ENCODE data around the gene AKT2. TPM values are rescaled to one million over a fixed set of nuclear protein-coding genes. Genes with fewer than 3 reads are reported as not detected.

The AKT2 gene
- total RNA-seq, 2 donors from 2014 or later, result 190 to 208 TPM

DNA sequence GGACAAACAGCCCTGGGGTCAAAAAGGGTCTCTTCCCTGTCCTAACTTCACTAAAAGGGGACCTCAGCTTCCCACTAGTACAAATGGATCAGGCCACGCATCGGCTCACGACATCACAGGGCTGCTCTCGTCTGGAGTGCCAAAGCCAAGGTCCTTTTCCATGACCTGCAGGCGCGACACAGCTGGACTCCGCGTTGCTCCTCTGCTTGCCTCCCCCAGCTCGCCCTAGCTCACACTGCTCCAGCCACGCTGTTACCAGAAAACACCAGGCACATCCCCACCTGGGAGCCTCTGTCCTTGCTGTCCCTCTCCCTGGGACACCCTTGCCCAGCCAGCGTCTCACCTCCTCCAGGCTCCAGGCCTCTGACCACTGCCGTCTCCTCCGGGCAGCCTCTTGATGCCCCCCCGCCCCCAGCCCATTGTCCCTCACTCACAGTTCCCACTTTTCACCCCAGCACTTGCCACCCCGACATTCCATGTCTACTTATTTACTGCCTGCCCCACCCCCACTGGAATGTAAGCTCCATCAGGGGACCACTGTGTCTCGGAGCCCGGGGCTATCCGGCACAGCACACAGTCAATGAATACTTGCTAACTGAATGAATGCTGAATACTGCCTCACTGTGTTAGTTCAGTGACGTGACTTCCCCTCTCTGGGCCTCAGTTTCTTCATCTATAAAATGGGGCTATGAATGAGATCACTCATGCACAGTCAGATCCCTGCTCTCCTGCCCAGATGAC, 20.7 kb downstream of the AKT2 start:
- no peak overlapping the region for H3K9ac ChIP-seq (ENCODE audit: extremely low read depth, low read length, poor library complexity, severe bottlenecking)
- DNase-seq, result no peak
- no peaks in the 10 kb centered on the region for H3K9me3 Mint-ChIP-seq
- H3K4me1 Mint-ChIP-seq, result peaks cover 15% of the 10 kb centered on the region
- 86 to 94% methylated on average over 11 to 19 of the region's 19 CpGs for WGBS, 2 experiments (ENCODE audit: insufficient coverage in 1 of 2, insufficient read length in 1 of 2)
- peaks cover 41% of the 10 kb centered on the region for H3K36me3 ChIP-seq (ENCODE audit: control insufficient read depth, insufficient read depth, low read length)
- no peaks in the 10 kb centered on the region for H3K4me1 ChIP-seq (ENCODE audit: control insufficient read depth, insufficient read depth, low read length)
- H3K27ac Mint-ChIP-seq, result peak overlapping the region; percentile 77
- no peaks in the 10 kb centered on the region for H3K9me3 ChIP-seq (ENCODE audit: control insufficient read depth, low read length)
- H3K4me3 ChIP-seq (ENCODE audit: low read length), result no peak overlapping the region
- H3K27ac ChIP-seq (ENCODE audit: low read depth, low read length), result peak overlapping the region; percentile 22
- no peak overlapping the region for H3K4me3 Mint-ChIP-seq
- H3K27me3 Mint-ChIP-seq (ENCODE audit: insufficient read depth), result no peaks in the 10 kb centered on the region
- H3K36me3 Mint-ChIP-seq (ENCODE audit: low read depth), result peaks cover 52% of the 10 kb centered on the region
- no peak for TF ChIP-seq CTCF (conservative IDR thresholded peaks at IDR 0.05)
- no peaks in the 10 kb centered on the region for H3K27me3 ChIP-seq (ENCODE audit: control insufficient read depth, insufficient read depth, low read length, poor library complexity, severe bottlenecking)

- H3K27me3 ChIP-seq (ENCODE audit: control insufficient read depth, insufficient read depth, low read length, poor library complexity, severe bottlenecking), result no peaks in the 10 kb centered on the region
- H3K36me3 ChIP-seq (ENCODE audit: control insufficient read depth, insufficient read depth, low read length), result peaks cover 35% of the 10 kb centered on the region
- no peak overlapping the region for H3K4me3 ChIP-seq (ENCODE audit: low read length)
- peaks cover 50% of the 10 kb centered on the region for H3K36me3 Mint-ChIP-seq (ENCODE audit: low read depth)
- H3K9me3 ChIP-seq (ENCODE audit: control insufficient read depth, low read length), result no peaks in the 10 kb centered on the region
- 94% methylated on average over 19 to 24 of the region's 24 CpGs for WGBS, 2 experiments (ENCODE audit: insufficient coverage in 1 of 2, insufficient read length in 1 of 2)
- peaks cover 13% of the 10 kb centered on the region for H3K4me1 Mint-ChIP-seq
- H3K9ac ChIP-seq (ENCODE audit: extremely low read depth, low read length, poor library complexity, severe bottlenecking), result no peak overlapping the region
- H3K4me3 Mint-ChIP-seq, result no peak overlapping the region
- H3K27ac Mint-ChIP-seq, result no peak overlapping the region
- no peaks in the 10 kb centered on the region for H3K9me3 Mint-ChIP-seq
- peak overlapping the region; percentile 41 for H3K27ac ChIP-seq (ENCODE audit: low read depth, low read length)
- no peak for DNase-seq
- no peaks in the 10 kb centered on the region for H3K4me1 ChIP-seq (ENCODE audit: control insufficient read depth, insufficient read depth, low read length)
- TF ChIP-seq CTCF (conservative IDR thresholded peaks at IDR 0.05), result no peak
- H3K27me3 Mint-ChIP-seq (ENCODE audit: insufficient read depth), result no peaks in the 10 kb centered on the region
Observed at GRCh38 chr19:40263440-40264313, 21.5 kb downstream of the AKT2 start.

GRCh38 chr19:40262422-40262821, 22.7 kb downstream of the AKT2 start:
- Histone ChIP-seq H3K9ac (ENCODE audit: extremely low read depth, low read length, poor library complexity, severe bottlenecking) (no peak overlapping the region), H3K4me1 (ENCODE audit: control insufficient read depth, insufficient read depth, low read length) (no peaks in the 10 kb centered on the region), H3K4me3 (ENCODE audit: low read length) (no peak overlapping the region), H3K36me3 (ENCODE audit: control insufficient read depth, insufficient read depth, low read length) (peaks cover 34% of the 10 kb centered on the region), H3K9me3 (ENCODE audit: control insufficient read depth, low read length) (no peaks in the 10 kb centered on the region), H3K27ac (ENCODE audit: low read depth, low read length) (no peak overlapping the region), H3K27me3 (ENCODE audit: control insufficient read depth, insufficient read depth, low read length, poor library complexity, severe bottlenecking) (no peaks in the 10 kb centered on the region)
- Mint-ChIP-seq H3K27ac (no peak overlapping the region), H3K9me3 (no peaks in the 10 kb centered on the region), H3K27me3 (ENCODE audit: insufficient read depth) (no peaks in the 10 kb centered on the region), H3K4me3 (no peak overlapping the region), H3K4me1 (peaks cover 6% of the 10 kb centered on the region), H3K36me3 (ENCODE audit: low read depth) (peaks cover 49% of the 10 kb centered on the region)
- TF ChIP-seq CTCF (conservative IDR thresholded peaks at IDR 0.05), result no peak
- DNase-seq, result no peak
- 93 to 100% methylated on average over 3 of the region's 3 CpGs for WGBS, 2 experiments (ENCODE audit: insufficient coverage in 1 of 2, insufficient read length in 1 of 2)
